Jurkat, Clone E6-1 (cell line): Measurements from ENCODE around the gene PDC. TPM values are rescaled to one million over a fixed set of nuclear protein-coding genes. Genes with fewer than 3 reads are reported as not detected.

Experiments used
- DNase-seq: peaks from one replicate; pipeline ENCODE4 v3.0.0-alpha.2; 2011; ENCODE audit warnings: low read depth, low spot score
- H3K4me3 ChIP-seq: 2 replicates; pipeline ENCODE4 v1.5.1; 2011; ENCODE audit warnings: mild to moderate bottlenecking, low read length, control low read depth, moderate library complexity
- polyA plus RNA-seq: library from polyadenylated mRNA; unstranded; fragments of >200 nt; gene quantifications from one replicate; pipeline ENCODE4 v1.2.1, GENCODE V29; 2012; ENCODE audit warnings: missing spikeins; ENCODE audit not compliant: insufficient read length, insufficient read depth

The PDC gene
- not detected for polyA plus RNA-seq

GRCh38 chr1:186461014-186461413 is at the start of gene PDC:
Gene PDC (minus strand): TSS chr1:186461114. CDS start chr1:186449459, 11,655 bp downstream.
- DNase-seq = no peak
- no peak within 1 kb of the TSS for H3K4me3 ChIP-seq

DNA sequence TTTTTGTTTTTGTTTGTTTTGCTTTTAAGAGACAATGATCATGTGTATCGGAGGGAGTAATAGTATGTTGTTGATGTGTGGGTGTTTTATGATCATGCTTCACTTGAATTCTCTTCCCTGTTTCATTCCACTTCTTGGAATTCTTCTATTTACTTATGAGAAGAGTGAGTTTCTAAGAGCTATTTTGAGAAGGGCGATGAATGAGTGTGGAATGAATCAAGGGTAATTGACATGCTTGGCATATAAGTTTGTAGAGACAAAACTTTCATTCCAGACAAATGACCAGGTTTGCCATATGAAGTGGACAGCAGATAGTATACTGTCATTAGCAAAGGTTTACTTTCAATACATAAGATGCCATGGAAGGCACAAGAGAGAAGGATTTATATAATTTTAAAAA is 42.3 kb upstream of the PDC start:
- no peak overlapping the region for H3K4me3 ChIP-seq
- no peak for DNase-seq

- DNase-seq = no peak
- H3K4me3 ChIP-seq = no peak overlapping the region
These were observed 41.2 kb upstream of the PDC start for GRCh38 chr1:186502087-186502486.

GRCh38 chr1:186500804-186501203 is 39.9 kb upstream of the PDC start:
- H3K4me3 ChIP-seq = no peak overlapping the region

GRCh38 chr1:186499571-186499970 is 38.7 kb upstream of the PDC start:
- DNase-seq = no peak
- H3K4me3 ChIP-seq = no peak overlapping the region

More at GRCh38 chr1:186500804-186501203, 39.9 kb upstream of the PDC start:
- DNase-seq = no peak

DNA sequence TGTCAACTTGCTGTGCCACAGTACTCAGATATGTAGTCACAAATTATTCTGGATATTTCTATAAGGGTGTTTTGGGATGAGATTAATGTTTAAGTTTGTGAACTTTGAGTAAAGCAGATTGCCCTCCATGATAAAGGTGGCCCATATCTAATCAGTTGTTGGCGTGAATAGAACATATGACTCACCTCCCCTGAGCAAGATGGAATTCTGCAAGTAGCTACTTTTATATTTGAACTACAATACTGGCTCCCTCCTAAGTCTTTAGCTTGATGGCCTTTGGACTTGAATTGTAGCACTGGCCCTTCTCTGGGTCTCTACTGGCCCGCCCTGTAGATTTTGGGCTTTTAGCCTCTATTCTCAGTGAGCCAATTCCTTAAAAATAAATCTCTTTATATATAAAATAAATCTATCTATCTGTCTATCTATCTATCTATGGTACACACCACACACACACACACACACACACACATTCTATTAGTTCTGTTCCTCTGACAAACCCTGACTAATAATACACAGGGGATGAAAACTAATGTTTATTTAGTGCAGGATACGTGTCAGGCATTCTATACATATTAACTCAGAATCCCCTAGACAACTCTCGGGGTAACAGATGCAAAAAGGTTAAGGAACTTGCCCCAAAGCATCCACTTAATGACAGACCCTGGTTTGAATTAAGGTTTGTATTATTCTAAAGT is 37.9 kb upstream of the PDC start:
- no peak overlapping the region for H3K4me3 ChIP-seq
- DNase-seq = no peak

- DNase-seq = no peak
- H3K4me3 ChIP-seq = no peak overlapping the region
These were observed 37.2 kb upstream of the PDC start for GRCh38 chr1:186498071-186498470.

DNA sequence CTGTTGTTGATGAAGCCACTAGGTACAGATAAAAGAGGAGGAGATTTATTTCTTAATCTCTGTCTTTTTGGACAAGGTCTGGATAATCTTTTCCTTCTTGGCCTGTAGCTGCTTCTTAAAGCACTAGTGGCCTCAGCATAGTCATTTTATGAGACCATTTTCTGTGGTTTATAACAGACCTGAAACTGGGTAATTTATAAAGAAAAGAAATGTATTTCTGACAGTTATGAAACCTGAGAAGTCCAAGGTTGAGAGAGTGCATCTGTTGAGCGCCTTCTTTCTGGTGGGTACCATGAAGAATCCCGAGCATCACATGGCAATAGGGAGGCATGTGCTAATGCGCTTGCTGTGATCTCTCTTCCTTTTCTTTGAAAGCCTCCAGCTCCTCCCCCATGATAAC is 36.7 kb upstream of the PDC start:
- no peak overlapping the region for H3K4me3 ChIP-seq
- DNase-seq = no peak

DNA sequence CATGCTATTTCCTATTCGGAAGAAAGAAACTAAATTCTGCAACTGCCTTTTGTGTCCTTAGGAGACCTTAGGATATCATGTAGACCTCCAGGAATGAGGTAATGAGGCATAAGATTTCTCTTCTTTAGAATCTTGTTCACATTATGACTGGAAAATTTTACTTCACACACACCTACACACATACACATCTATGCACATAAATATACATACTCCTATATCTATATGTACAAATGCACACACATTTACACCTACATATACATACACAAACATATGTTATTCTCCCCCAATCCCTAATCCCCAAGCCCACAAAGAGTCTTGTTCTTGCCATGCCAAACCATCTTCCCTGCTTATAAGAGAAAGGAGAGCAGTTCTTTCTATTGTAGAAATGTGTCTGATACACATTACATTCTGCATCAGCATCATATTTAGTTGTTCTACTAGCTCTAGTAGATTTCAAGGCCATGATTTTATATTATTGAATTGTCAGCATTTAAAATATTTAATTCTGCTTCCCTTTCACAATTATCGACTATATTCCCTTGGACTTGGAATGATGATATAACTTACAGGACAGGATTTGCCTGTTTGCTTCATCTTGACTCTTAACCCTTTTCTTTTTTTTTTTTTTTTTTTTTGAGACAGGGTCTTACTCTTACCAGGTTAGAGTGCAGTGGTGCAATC is 35.4 kb upstream of the PDC start:
- DNase-seq = no peak
- H3K4me3 ChIP-seq = no peak overlapping the region

DNA sequence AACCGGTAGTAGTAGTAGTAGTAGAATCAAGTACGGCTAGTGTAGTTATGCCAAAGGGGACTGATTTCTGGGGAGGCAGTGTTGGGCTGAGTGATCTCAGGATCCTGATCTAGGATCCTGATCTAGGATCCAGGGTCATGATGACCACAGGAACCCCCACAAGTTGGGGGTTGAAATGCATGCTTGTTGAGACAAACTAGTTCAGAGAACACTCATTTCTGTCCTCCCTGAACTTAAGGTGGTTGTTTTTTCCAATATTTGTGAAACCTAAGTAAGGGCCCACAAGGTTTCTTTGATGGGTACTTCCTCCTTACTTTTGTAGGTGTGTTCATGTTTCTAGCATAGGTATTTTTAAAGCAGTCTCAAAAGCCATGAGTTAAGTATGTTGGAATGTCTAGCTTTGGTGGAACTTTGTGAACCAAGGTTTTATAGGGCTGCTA is 33.9 kb upstream of the PDC start:
- no peak for DNase-seq
- no peak overlapping the region for H3K4me3 ChIP-seq

DNA sequence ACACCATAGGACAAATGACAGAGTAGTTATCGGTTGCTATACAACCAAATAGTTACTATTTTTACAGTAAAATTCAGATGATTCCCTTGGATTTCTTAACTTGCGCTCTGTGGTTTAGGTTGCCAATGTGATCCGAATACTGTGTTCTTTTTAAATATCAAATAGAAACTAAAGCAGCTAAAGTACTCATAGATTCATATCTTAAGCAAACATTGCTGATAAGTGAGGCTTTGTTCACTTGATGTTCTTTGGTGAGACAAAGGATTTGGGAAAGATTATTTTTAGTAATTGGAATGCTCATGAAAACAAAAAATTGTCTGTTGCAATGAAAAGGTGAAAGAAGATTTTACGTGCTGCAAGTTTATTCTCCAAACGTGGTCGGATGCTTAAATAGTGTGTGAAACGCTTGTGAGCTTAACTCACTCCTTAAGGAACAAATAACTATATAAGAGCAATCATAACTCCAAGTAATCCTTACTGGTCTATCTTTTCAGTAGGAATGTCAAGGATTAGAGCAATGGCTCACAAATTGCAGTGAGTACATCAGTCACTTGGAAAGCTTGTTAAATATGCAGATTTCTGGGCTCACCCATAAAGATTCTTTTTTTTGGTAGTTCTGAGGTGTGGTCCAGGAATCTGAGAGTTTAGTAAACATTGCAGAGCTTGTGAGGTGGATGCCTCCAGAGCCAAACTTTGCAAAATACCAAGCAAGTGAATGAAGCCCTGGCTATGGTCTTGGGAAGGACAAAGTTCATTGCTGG is 31.8 kb upstream of the PDC start:
- no peak overlapping the region for H3K4me3 ChIP-seq
- DNase-seq = no peak

DNA sequence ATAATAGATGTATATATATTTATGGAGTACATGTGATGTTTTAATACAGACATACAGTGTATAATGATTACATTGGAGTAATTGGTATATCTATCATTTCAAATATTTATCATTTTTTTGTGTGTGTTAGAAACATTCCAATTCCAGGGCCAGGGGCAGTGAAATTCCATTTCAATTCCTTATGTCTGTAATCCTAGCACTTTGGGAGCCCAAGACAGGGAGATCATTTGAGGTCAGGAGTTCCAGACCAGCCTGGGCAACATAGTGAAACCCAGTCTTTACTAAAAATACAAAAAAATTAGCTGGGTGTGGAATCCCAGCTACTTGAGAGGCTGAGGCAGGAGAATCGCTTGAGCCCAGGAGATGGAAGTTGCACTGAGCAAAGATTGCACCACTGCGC is 30.4 kb upstream of the PDC start:
- H3K4me3 ChIP-seq = no peak overlapping the region
- no peak for DNase-seq

- no peak for DNase-seq
- no peak overlapping the region for H3K4me3 ChIP-seq
These were observed 26.2 kb upstream of the PDC start for GRCh38 chr1:186487163-186487562.

GRCh38 chr1:186486061-186486460 is 25.1 kb upstream of the PDC start:
- no peak overlapping the region for H3K4me3 ChIP-seq
- no peak for DNase-seq

- no peak overlapping the region for H3K4me3 ChIP-seq
- no peak for DNase-seq
These were observed 22.6 kb upstream of the PDC start for GRCh38 chr1:186483561-186483960.

DNA sequence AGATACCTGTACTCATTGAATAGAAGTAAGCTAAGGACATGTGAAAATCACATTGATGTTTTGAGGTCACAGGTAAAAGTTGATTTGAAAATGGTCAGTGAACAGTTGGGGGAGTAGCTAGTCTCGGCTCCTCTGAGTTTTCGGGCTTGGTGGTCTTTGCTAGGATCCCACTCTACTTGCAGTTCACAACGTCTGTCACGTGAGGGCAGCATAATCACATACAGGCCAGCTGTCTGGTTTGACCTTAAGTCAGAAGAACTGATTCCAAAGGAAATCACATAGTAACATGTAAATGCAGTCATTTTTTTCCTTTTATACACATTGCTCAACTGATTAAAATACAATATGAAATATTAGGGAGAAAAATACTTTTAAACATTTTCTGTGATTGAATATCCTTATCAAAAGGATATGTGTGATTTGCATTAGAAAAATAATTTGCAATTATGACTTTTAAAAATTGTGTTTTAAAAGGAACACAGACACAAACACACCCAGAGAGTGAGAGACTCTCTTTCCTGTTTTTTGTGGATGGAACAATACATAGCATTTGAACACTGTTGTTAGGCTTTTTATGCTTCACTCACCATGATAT is 21.8 kb upstream of the PDC start:
- peak; percentile 62 for DNase-seq
- no peak overlapping the region for H3K4me3 ChIP-seq

DNA sequence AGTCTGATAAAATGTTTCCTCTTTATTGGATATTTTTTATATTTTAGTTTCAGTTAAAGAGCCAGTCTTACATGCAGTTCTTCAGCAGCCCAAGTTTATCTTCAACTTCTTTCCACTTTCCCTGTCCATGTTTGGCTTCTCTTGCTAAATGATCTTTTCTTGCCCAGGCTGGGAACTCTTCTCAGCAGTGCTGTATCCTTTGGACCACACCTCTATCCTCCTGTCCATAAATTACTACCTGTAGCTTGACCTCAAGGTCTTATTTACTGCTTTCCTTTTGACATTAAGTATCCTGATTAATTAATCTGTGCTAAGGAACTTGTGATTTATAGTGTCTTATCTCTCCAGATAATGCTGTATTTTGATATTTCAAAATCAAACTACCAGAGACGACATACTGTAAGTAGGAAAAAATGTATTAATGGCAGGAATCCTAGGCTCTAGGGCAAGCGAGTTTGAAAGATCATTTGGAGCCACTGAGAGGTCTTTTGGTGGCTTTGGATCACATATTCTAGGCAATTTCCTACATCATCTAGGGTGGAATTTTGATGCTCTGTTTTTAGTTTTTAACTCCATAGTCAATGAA is 20.5 kb upstream of the PDC start:
- DNase-seq = no peak
- H3K4me3 ChIP-seq = no peak overlapping the region

DNA sequence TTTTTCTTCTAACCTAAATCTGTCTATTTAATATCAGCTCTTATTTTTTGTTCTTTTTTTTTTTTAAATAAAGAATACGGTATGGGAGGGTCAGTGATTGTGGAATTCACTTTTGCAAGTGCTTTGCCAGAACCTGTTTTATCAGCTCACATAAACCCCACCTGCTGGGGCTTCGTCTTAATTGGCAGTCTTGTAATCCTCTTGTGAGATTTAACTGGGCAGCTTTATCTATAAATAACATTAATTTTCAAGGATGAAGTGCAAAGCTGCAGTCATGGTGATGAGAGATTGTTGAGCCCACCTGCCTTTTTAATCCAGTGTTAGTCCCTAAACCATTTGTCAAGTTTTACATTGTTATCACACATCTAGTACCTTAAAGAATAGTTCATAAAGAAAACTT is 18.2 kb upstream of the PDC start:
- no peak overlapping the region for H3K4me3 ChIP-seq
- DNase-seq = no peak

DNA sequence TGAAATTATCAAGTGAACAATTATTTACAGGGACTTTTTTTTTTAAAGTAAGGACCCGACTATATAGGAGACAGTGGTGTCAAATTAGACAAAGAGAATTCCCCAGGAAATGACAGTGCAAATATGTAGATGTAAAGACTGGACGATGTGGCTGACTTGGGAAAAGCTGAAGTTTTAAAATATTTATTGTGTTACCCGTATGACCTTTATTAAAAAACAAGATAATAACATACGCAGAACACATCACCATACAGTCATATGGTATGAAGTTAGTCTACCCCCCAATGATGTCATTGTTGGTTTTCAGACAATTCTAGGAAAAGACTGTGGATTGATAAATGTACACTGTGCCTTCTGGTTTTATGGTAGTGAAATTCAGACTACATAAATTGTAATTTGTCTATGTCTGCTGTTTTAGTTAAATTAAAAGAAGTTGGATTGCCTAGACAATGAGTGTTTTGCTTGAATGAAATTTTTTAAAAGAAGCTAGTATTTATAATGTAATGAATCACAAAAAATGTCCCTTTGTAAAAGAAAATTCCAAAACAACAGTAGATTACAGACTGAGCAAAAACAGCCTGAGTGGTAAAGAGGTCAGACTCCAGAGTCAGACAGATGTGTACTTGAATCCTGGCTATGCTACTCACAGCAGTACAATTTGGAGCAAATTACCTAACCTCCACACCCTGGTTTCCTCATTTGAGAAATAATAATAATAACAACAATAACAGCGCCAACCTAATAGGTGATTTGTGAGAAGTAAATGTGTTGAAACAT is 15.5 kb upstream of the PDC start:
- H3K4me3 ChIP-seq = no peak overlapping the region
- no peak for DNase-seq
